Measurements from ENCODE around the gene CHFR.
"Not testable (repeated sequence)": the region's sequence is repeated elsewhere in the genome, so short reads cannot be mapped to it uniquely, and the experiment has no call there.

The CHFR gene, protein sequence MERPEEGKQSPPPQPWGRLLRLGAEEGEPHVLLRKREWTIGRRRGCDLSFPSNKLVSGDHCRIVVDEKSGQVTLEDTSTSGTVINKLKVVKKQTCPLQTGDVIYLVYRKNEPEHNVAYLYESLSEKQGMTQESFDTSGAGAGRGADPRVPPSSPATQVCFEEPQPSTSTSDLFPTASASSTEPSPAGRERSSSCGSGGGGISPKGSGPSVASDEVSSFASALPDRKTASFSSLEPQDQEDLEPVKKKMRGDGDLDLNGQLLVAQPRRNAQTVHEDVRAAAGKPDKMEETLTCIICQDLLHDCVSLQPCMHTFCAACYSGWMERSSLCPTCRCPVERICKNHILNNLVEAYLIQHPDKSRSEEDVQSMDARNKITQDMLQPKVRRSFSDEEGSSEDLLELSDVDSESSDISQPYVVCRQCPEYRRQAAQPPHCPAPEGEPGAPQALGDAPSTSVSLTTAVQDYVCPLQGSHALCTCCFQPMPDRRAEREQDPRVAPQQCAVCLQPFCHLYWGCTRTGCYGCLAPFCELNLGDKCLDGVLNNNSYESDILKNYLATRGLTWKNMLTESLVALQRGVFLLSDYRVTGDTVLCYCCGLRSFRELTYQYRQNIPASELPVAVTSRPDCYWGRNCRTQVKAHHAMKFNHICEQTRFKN

DNA sequence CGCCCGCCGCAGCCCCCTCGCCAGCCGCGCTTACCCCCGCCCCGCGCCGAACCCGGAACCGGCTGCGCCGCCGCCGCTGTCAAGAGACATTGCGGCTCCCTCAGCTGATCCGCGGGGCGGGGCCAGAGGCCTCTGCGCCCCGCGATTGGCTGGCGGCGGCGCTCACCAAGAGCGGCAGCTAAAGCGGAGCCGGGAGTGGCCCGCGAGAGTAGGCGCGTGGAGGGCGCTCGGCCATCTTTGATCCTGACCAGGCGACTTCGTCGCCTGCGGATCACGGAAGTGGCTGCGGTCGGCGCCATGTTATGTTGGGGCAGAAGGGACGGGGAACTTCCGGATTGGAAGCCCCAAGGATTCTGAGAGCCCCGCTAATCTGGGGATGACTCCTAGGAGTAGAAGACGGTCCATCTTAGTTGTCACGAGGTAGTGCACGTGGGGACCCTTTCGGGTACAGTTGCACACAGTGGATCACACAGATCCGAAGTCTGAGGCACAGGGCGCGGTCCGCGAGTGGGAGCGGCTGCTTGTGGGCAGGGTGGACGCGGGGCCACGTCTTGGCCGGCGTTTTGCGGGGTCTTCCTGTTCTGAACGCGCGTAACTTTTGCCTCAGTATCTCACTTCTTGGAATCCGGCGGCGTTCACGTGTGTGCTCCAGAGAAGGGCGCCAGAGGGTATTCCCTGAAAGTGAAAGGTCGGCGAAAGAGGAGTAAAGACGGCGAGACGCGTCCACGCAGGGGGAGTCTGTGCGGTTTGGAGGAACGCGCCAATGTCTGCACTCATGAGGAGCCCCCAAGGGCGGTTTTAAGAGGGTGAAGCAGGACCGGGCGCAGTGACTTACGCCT is at the start of gene CHFR:
CHFR (minus strand) TSS at position 93 of the 839 bp plus-strand sequence. CDS start 277 bp downstream, outside the sequence.
- DNase-seq: peak; percentile 96

DNA sequence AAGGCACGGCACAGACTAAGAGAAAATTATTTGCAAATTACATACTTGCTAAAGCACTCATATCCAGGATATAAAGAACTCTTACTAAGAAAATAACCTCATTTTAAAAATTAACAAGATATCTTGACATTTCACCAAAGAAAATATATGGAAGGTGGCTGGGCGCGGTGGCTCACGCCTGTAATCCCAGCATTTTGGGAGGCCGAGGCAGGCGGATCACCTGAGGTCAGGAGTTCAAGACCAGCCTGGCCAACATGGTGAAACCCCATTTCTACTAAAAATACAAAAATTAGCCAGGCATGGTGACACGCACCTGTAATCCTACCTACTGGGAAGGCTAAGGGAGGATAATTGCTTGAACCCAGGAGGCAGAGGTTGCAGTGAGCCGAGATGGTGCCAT is 49.5 kb upstream of the CHFR start:
- not testable (repeated sequence) for DNase-seq

DNA sequence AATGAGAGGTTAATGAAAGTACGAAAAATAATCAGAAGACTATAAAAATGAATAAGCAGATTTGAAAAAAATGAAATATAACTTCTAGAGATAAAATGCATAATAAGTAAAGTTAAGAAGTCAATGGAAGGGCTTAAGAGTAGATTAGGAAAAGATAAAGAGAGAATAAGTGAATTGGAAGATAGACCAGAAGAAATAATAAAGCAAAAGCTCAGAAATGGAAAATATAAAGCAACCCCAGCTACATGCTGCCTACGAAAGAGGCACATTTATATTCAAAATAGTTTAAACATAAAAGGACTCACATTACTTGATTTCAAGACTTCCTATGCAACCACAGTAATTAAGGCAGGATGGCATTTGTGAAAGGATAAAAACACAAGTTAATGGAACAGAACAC is 48.8 kb upstream of the CHFR start:
- DNase-seq: no peak

DNA sequence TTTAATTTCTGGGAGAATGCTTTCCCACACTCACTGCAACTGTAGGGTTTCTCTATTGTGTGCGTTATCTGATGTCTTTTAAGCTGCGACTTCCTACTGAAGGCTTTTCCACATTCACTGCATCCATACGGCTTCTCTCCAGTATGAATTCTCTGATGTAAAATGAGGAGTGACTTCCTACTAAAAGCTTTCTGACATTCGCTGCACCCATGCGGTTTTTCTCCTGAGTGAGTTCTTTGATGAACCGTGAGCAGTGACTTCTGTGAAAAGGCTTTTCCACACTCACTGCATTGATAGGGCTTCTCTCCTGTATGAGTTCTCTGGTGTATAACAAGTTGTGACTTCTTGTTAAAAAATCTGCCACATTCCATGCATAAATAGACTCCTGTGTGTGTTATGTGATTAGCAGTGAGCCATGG is 39.0 kb upstream of the CHFR start:
- DNase-seq: no peak

DNA sequence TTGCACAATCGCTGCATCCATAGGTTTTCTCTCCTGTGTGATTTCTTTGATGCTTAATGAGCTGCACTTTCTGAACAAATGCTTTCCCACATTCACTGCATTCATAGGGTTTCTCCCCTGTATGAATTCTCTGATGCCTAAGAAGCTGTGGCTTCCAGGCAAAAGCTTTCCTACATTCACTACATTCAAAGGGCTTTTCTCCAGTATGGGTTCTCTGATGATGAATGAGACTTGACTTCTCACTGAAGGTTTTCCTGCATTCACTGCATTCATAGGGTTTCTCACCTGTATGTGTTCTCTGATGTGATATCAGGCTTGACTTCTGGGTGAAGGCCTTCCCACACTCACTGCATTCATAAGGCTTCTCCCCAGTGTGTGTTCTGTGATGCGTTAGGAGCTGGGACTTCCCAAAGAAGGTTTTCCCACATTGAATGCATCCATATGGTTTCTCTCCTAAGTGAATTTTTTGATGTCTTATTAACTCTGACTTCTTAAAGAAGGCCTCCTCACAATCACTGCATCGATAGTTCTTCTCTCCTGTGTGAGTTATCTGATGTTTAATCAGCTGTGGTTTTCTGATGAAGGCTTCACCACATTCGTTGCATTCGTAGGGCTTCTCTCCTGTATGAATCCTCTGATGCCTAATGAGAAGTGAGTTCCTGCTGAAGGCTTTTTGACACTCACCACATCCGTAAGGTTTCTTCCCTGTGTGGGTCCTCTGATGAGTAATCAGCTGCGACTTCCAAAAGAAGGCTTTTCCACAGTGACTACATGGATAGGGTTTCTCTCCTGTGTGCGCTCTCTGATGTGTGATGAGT is 38.4 kb upstream of the CHFR start:
- no peak for DNase-seq

DNA sequence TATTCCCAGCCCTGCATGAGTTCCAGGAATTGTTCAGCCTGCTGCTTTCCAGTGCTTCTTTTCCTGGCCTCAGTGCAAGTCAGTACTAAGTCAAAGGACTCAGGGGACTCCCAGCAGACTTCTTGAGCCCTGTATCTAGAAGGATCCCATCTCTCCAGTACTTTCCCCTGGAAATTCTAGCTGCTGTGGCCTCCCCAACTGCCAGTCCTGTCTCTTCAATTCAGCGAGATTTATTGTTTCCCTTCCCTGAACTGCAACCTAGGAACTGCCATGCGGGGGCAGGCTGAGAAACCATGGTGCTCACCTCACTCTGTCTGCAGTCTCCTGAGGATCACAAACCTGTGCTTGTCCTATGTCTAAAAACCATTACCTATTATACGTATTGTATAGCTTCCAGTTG is 37.0 kb upstream of the CHFR start:
- no peak for DNase-seq

DNA sequence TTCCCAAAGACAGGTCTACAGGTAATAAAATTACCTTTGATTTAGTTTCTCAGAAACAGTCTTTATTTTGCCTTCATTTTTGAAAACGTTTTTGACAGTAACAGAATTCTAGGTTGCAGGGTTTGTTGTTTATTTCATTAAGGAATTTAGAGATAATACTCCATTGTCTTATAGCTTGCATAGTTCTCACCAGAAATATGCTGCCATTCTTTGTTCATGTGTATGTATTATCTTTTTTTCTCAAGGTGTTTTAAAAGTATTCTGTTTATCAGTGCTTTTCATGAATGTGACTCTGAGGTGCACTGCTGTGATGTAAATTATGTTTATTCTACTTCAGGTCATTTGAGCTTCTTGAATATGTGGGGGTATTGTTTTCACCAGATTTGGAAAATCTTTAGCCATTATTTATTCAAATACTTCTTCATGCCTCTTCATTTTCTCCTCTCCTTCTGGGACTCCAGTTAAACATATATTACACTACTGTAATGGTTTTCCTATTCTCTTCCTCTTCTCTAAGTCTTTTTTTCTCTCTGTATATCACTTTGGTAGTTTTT is 36.0 kb upstream of the CHFR start:
- no peak for DNase-seq

DNA sequence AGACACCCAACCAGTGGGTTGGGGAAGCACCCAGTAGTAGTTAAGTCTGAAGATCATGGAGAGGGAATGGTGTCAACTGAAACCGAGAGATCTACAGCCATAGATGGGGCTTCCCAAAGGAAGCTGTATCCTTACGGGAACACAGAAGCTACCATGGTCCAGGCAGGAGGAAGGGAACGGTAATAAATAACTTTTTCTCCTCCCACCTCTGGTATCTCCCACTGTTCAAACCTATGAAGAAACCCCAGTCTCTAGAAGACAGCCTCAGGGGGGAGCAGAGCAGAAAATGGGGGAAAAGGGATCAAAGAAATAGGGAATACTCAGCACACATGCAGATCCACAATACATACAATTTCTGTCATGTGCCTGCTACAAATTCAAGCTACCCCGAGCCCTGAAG is 35.3 kb upstream of the CHFR start:
- no peak for DNase-seq

DNA sequence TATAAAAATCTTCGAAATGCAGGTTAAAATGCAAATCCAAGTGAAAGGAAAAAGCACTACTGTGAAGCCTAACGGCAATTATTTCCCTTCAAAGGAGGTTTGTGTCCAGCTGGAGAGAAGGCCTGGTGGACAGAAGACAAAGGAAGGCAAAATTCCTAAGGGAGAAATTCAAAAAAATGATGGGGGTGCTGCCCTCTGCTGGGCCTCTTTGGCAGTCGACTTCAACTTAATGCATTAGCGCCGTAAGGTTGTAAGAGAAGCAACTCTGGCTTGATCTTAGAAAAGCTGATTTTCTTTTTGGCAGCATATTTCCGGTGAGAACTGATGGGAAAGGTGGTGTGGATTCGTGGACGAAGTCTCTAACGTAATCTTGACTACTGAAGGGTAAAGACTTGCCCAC is 34.3 kb upstream of the CHFR start:
- no peak for DNase-seq

DNA sequence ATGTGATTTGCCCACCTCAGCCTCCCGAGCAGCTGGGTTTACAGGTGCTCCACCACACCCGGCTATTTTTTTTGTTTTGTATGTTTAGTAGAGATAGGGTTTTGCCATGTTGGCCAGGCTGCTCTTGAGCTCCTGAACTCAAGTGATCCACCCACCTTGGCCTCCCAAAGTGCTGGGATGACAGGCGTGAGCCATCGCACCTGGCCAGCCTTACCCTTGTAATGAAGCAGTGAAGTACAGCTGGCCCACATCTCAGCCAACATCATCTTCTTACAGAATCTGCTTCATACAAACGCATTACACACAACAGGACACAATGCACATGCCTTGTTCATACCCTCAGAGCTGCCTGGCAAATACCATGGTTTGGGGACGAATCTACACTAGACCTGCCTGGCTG is 31.3 kb upstream of the CHFR start:
- DNase-seq: no peak

DNA sequence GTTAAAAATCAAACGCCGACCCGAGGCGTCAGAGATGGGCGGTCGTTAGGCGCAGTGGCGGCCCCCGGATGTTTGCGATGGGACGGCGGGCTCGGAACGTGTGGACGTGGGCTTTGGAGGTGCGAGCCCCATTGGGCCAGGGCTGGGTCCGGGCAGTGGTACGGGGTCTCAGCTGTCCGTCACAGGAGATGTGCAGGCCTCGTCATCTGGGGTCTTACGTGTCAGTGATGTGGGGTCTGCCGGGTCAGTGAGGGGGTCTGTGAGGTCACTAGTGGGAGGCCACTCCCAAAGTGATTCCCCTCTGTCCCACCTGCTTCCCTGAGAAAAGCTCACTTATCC is 21.6 kb upstream of the CHFR start:
- no peak for DNase-seq

DNA sequence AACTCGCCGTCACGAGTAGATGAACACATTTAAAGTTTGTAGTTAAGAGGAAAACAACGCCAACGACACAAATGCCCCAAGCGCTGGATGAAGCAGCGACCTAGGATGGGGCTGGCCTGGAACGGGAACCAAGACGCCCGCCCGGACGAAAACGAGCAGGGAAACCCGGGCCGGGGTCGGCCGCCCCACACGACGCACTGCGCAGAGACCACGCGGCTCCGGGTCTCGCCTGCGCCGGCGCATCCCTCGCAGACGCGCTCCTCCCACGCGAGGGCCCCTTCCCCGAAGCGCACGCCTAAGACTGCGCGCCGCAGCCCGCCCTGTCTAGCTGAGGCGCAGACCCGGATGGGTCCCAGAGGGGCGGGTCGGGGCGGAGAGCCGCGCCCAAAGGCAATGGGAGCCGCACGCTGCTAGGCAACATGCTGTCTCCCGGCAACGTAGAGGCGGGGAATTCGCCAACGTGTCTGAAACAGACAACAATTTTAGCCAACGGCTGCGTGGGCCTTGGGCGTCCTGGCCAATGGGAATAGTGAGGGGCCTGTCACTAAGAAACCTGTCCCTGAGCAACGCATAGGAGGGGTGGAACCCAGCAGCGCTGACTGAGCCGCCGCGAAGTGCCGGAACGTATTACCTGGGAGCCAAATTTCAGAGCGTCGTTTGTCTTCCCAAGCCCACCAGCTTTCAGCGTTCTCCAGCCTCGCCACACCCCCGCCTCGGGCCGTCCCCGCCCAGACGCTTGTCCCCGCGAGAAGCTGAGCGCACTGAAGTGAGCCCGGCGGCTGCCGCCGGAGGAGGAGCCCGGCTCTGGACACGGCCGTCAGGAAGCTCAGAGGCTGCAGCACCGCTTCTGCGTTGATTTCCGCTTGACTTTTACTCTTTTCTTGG is 21.0 kb upstream of the CHFR start:
- peak; percentile 97 for DNase-seq

DNA sequence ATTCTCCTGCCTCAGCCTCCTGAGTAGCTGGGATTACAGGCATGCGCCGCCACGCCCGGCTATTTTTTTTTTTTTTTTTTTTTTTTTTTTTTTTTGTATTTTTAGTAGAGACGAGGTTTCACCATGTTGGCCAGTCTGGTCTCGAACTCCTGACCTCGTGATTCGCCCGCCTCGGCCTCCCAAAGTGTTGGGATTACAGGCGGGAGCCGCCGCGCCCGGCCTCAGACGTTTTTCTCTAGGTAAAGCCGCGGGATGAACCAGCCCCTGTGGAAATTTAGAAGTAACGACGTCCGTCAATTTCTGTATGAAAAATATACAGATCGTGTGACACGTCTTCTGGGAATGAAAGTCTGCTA is 20.4 kb upstream of the CHFR start:
- not testable (repeated sequence) for DNase-seq

DNA sequence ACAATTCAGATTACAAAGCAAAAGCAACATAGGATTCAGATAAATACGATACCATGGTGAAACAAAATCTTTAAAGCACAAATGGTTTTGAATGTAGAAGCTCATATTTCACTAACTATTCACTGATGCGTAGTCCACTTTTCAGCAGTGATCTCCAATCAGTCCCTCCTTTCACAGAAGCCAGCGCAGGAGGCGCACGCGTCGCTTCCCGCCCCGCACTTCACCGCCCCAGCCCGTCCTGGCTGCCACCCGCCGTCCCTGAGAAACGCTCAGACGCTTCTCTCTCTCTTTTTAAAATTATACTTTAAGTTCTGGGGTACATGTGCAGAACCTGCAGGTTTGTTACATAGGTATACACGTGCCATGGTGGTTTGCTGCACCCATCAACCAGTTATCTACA is 19.8 kb upstream of the CHFR start:
- DNase-seq: no peak

DNA sequence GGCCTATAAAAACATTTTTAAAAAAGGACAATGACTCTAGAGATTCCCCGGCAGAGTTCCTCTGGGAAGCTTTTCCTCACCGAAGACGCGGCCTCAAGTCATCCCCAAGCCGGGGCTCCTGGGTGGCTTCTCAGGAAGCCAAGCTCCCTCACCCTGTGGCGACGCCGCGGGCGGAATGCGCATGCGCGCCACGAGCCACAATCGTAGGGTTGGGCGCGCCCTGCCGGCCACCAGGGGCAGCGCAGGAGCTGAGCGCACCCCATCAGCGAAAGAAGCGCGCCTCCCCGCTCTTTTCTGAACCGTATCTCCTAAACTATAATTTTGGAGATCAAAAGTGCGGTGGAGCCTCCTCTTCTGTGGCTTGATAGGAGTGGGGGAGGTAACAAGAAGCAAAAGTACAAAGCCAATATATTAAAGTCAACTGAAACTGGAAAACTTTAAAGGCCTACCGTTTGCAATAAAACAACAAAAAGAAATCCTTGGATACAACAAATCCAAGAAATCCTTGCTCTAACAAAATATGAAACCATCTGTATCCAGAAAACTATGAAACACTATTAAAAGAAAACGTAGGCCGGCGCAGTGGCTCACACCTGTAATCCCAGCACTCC is 17.4 kb upstream of the CHFR start:
- DNase-seq: peak; percentile 95

DNA sequence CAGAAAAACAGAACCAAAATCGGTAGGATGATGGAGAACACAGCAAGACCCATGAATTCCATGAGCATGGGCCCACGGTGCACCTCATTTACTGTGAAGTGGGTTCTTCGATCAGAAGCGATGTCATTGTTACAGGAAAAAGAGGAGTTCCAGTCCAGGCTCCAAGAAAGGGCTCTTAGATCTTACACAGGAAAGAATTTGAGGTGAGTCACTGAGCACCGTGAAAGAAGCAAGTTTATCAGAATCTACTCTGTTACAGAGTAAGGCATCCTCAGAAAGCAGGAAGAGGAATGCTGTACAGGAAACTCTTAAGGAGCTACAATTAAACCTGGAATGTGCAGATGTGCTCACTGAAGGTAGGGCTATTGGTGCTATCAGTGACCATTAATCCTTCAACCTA is 11.6 kb upstream of the CHFR start:
- no peak for DNase-seq

DNA sequence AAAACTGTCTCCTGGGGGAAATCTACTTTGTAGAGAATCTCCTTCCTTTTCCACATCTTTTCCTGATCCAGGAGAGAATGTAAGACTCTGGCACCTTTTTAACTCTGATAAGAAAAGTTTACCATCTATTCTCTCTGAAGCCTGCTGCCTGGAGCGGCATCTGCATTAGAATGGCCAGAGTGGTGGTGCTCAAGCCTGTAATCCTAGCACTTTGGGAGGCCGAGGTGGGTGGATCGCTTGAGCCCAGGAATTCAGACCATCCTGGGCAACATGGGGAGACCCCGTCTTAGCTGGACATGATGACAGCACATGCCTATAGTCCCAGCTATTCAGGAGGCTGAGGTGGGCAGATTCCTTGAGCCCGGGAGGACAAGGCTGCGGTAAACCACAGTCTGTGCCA is 1.4 kb upstream of the CHFR start:
- DNase-seq: no peak

DNA sequence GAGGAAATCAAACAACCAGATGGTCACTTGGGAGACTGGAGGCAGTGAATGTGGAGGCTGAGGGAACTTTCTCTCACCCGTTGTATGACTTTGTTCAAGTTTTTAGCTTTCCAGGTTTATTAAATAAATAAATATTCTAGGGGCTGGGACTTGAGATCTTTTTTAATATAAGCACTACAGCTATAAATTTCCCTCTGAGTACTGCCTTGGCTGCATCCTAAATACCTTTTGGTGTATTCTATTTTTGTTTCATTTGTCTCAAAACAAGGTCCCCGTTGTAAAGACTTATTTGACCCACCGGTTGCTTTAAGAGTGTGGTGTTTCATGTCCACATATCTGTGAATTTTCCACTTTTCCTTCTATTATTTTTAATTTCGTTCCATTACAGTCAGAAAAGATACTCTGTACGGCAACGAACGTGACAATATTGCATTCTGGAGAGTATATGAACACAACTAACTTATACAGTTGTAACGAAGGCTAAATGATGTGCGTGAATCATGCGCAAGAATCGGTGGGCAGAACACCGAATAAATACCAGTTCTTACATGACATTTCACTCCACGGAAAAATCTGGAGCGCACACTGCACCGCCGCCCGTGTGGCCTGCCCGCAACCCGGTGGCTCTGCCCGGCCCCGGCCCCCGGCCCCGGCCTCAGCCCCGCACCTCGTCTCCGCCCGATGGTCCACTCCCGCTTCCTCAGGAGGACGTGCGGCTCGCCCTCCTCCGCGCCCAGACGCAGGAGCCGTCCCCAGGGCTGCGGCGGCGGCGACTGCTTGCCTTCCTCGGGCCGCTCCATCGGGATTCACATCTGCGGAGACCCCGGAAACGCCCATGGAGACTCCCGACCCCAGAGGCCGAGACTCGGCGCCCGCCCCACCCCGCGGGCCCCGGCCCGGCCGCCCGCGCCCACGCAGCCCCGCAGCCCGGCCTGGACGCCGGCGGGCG is 602 bp downstream of the CHFR start:
- peak; percentile 27 for DNase-seq

DNA sequence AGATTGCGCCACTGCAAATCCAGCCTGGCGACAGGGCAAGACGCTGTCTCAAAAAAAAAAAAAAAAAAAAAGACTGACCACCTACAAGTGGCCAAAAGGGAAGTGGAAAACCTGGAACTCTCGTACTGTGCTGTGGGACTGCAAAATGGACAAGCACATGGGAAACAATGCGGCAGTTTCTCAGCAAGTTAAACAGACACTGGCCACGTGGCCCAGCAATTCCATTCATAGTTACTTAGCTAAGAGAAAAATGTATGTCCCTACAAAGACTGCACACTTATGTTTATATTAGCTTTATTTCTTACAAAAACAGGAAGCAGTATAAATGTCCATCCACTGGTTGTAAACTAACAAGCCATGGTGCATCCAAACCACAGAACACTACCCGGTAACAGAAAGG is 5.6 kb downstream of the CHFR start:
- DNase-seq: no peak

DNA sequence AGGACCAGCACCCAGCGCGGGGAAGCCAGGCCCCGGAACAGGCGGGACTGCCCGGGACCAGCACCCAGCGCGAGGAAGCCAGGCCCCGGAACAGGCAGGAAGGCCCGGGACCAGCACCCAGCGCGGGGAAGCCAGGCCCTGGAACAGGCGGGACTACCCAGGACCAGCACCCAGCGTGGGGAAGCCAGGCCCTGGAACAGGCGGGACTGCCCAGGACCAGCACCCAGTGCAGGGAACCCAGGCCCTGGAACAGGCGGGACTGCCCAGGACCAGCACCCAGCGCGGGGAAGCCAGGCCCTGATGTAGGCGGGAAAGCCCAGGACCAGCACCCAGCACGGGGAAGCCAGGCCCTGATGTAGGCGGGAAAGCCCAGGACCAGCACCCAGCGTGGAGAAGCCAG is 12.8 kb downstream of the CHFR start:
- DNase-seq: not testable (repeated sequence)
